KMS-11 (cell line): ENCODE measurements around the gene FUT1.
"Not testable (repeated sequence)": the region's sequence is repeated elsewhere in the genome, so short reads cannot be mapped to it uniquely, and the experiment has no call there.

Experiments used
- H2AFZ ChIP-seq: fragments of 200-600 bp; sonication (generic); 2 replicates; pipeline ENCODE4 v1.6.1; 2016; ENCODE audit warnings: antibody characterized with exemption, mixed run types, low read depth
- H3K27ac ChIP-seq: fragments of 200-600 bp; sonication (generic); 2 replicates; pipeline ENCODE4 v1.6.1; 2016; ENCODE audit warnings: mild to moderate bottlenecking, mixed run types
- H3K27me3 ChIP-seq: fragments of 200-600 bp; sonication (generic); 2 replicates; pipeline ENCODE4 v1.6.1; 2017; ENCODE audit warnings: mild to moderate bottlenecking, low read depth, mixed run types, moderate library complexity; ENCODE audit not compliant: insufficient read depth
- H3K36me3 ChIP-seq: fragments of 200-600 bp; sonication (generic); 2 replicates; pipeline ENCODE4 v1.6.1; 2017; ENCODE audit warnings: mild to moderate bottlenecking, mixed run types; ENCODE audit not compliant: insufficient read depth
- H3K4me1 ChIP-seq: fragments of 200-600 bp; sonication (generic); 2 replicates; pipeline ENCODE4 v1.6.1; 2016; ENCODE audit warnings: mild to moderate bottlenecking, low read depth, mixed run types; ENCODE audit not compliant: poor library complexity, severe bottlenecking
- H3K4me2 ChIP-seq: fragments of 200-600 bp; sonication (generic); 2 replicates; pipeline ENCODE4 v1.7.0; 2016; ENCODE audit warnings: mild to moderate bottlenecking, mixed run types
- H3K4me3 ChIP-seq: fragments of 200-600 bp; sonication (generic); IDR thresholded peaks from 2 replicates; pipeline ENCODE4 v1.6.1; 2017; ENCODE audit warnings: low read depth, low read length, mixed read lengths; ENCODE audit not compliant: insufficient read depth
- H3K79me2 ChIP-seq: fragments of 200-600 bp; sonication (generic); 2 replicates; pipeline ENCODE4 v1.6.1; 2016; ENCODE audit warnings: low read depth, mixed run types; ENCODE audit not compliant: insufficient read depth
- H3K9ac ChIP-seq: fragments of 200-600 bp; sonication (generic); 2 replicates; pipeline ENCODE4 v1.6.1; 2016; ENCODE audit warnings: mild to moderate bottlenecking, mixed run types
- H4K20me1 ChIP-seq: fragments of 200-600 bp; sonication (generic); 2 replicates; pipeline ENCODE4 v1.6.1; 2016; ENCODE audit warnings: mild to moderate bottlenecking, mixed run types; ENCODE audit not compliant: insufficient read depth
- CTCF ChIP-seq: fragments of 200-600 bp; sonication (generic); conservative IDR thresholded peaks from 2 replicates; pipeline ENCODE4 v1.6.1; 2017; ENCODE audit warnings: low read depth, mild to moderate bottlenecking, antibody characterized with exemption, low read length, moderate library complexity, mixed read lengths

Gene FUT1

GRCh38 chr19:48720251-48720612, 32.2 kb downstream of the FUT1 start:
- peak overlapping the region; percentile 78 for H2AFZ ChIP-seq

GRCh38 chr19:48719263-48720171, 32.9 kb downstream of the FUT1 start, which contains the start of gene MAMSTR:
Gene MAMSTR, minus strand, starts transcription at chr19:48719725. Its CDS starts 694 bp downstream, at chr19:48719031.
- no peaks in the 10 kb centered on the region for H3K27me3 ChIP-seq
- peak within 1 kb of the TSS; percentile 72 for H3K9ac ChIP-seq
- peak within 1 kb of the TSS; percentile 69; the same call in 1 of the 2 replicates for H3K27ac ChIP-seq
- peak within 1 kb of the TSS; percentile 78 for H2AFZ ChIP-seq
- H3K79me2 ChIP-seq = no peaks in the 10 kb centered on the region
- H3K4me2 ChIP-seq = peak within 1 kb of the TSS; percentile 31
- no peak within 1 kb of the TSS for H3K4me3 ChIP-seq
- no peaks in the 10 kb centered on the region for H3K36me3 ChIP-seq
- no peaks in the 10 kb centered on the region for H4K20me1 ChIP-seq
- peaks cover 11% of the 10 kb centered on the region for H3K4me1 ChIP-seq
- TF ChIP-seq CTCF = no peak

More at GRCh38 chr19:48720251-48720612, 32.2 kb downstream of the FUT1 start:
- H3K79me2 ChIP-seq = no peaks in the 10 kb centered on the region
- no peak overlapping the region for H3K9ac ChIP-seq
- H3K4me3 ChIP-seq = no peak overlapping the region
- H3K27ac ChIP-seq = no peak overlapping the region
- H3K4me2 ChIP-seq = peak overlapping the region; percentile 31
- no peaks in the 10 kb centered on the region for H3K27me3 ChIP-seq
- no peaks in the 10 kb centered on the region for H3K36me3 ChIP-seq
- peaks cover 8% of the 10 kb centered on the region for H3K4me1 ChIP-seq
- no peak for TF ChIP-seq CTCF
- H4K20me1 ChIP-seq = no peaks in the 10 kb centered on the region

- H3K27me3 ChIP-seq = no peaks in the 10 kb centered on the region
- no peak for TF ChIP-seq CTCF
- H3K4me2 ChIP-seq = no peak overlapping the region
Observed at GRCh38 chr19:48718711-48719231, 33.7 kb downstream of the FUT1 start.

GRCh38 chr19:48718106-48718505, 34.3 kb downstream of the FUT1 start:
- H3K79me2 ChIP-seq, H3K9ac ChIP-seq, H3K27me3 ChIP-seq, H4K20me1 ChIP-seq, H3K27ac ChIP-seq, H3K4me2 ChIP-seq, H2AFZ ChIP-seq, H3K36me3 ChIP-seq, H3K4me3 ChIP-seq: not testable (repeated sequence)
- peaks cover 17% of the 10 kb centered on the region for H3K4me1 ChIP-seq

More at GRCh38 chr19:48718711-48719231, 33.7 kb downstream of the FUT1 start:
- H3K27ac ChIP-seq = no peak overlapping the region
- H4K20me1 ChIP-seq = no peaks in the 10 kb centered on the region
- no peaks in the 10 kb centered on the region for H3K79me2 ChIP-seq
- H3K9ac ChIP-seq = no peak overlapping the region
- H3K4me1 ChIP-seq = peaks cover 11% of the 10 kb centered on the region
- H3K36me3 ChIP-seq = no peaks in the 10 kb centered on the region
- H2AFZ ChIP-seq = no peak overlapping the region
- H3K4me3 ChIP-seq = no peak overlapping the region
